Measurements from ENCODE around the gene MINDY4.
A peak's percentile ranks its signal among the peaks of the same experiment; 100 is the strongest.

Gene MINDY4

DNA sequence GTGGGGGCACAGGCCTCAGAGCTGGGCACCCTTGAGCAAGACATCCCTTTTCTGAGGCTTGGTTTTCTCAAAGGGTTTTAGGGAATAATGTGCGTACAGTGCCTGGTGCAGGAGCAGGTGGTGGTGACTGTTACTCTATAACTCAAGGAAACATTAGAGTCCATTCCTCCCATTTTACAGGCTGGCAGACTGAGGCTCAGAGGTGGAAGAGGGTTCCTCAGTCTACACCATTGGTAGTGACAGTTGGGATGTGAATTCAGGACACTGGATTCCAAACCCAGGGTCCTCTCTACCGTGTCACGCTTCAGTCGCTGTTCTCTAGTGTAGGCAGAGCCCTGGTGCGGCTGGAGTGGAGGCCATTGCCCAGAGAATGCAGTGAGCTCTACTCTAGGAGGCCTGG, 100.4 kb downstream of the MINDY4 start:
- TF ChIP-seq, protein P1, sequence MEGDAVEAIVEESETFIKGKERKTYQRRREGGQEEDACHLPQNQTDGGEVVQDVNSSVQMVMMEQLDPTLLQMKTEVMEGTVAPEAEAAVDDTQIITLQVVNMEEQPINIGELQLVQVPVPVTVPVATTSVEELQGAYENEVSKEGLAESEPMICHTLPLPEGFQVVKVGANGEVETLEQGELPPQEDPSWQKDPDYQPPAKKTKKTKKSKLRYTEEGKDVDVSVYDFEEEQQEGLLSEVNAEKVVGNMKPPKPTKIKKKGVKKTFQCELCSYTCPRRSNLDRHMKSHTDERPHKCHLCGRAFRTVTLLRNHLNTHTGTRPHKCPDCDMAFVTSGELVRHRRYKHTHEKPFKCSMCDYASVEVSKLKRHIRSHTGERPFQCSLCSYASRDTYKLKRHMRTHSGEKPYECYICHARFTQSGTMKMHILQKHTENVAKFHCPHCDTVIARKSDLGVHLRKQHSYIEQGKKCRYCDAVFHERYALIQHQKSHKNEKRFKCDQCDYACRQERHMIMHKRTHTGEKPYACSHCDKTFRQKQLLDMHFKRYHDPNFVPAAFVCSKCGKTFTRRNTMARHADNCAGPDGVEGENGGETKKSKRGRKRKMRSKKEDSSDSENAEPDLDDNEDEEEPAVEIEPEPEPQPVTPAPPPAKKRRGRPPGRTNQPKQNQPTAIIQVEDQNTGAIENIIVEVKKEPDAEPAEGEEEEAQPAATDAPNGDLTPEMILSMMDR (IDR thresholded peaks at IDR 0.05; ENCODE audit: low read depth, low read length): no peak
- H3K4me3 ChIP-seq (replicated peaks in 1 of 2; ENCODE audit: low read depth in 2 of 2, low read length in 2 of 2): no peak overlapping the region
- no peak for DNase-seq (ENCODE audit: low read depth in 2 of 2)

DNA sequence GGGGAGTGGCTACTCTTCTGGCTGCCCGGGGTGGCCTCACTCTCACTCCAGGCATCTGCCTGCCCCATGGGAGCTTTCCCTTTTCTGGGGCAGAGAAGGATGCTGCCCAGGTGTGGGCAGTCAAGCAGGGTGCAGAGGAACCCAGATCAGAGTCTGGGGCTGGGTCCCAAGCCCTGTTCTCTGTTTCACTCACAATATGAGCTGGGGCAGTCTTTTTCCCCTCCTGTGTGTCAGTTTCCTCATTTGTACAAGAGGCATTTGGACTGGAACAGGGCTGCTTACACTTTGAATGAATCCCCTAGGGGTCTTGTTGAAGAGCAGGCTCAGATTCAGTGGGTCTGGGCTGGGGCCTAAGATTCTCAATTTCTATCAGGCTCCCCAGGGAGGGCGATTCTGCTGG, 102.0 kb downstream of the MINDY4 start:
- H3K4me3 ChIP-seq (replicated peaks in 1 of 2; ENCODE audit: low read depth in 2 of 2, low read length in 2 of 2): no peak overlapping the region
- DNase-seq (ENCODE audit: low read depth in 2 of 2): no peak
- TF ChIP-seq, protein P1 (IDR thresholded peaks at IDR 0.05; ENCODE audit: low read depth, low read length): no peak

DNA sequence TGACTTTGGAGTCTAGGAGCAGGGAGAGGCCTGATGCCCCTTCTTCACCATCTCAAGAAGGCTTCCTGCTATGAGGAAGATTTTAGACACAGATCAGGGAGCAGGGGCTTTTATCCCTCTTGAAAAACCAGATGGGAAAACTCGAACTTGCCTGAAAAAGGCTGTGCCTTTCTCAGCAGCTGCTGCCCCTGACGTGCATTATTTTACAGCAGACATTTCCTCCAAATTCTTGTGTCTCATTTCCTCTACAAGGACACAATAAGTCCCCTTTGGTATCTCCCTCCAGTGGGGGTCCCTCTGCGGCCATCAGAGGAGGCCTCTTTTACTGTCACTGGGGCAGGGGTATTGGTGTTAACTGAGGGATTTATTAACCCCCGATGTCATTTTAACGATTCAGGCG, 102.4 kb downstream of the MINDY4 start:
- no peak overlapping the region for H3K4me3 ChIP-seq (replicated peaks in 1 of 2; ENCODE audit: low read depth in 2 of 2, low read length in 2 of 2)
- TF ChIP-seq, protein P1 (IDR thresholded peaks at IDR 0.05; ENCODE audit: low read depth, low read length): no peak
- DNase-seq (ENCODE audit: low read depth in 2 of 2): no peak

DNA sequence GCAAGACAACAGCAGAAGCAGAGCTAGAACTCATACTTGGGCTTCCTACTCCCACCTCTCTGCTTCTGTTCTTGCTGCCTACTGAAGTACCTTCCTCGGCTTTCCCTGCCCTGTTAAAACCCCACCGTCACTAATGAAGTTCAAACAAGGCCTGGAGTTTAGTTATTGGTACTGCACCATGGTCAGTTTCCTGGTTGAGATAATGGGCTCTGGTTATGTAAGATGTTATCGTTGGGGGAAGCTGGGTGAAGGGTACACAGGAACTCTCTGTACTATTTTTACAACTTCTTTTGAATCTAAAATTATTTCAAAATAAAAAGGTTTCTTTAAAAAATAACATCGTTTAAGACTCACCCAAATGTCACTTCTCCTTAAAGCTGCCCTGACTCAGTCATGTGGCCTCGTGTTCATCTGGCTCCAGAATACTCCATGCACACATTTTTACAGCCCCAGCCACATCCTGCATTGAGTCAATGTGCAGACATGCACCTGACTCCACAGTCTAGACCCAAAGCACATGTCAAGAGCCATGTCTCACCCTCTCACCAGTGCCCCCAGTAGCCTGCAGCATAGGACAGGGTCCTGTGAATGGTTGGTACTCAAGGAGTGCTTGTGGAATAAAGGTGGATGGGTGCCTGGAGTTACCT, 103.6 kb downstream of the MINDY4 start:
- TF ChIP-seq, protein P1 (IDR thresholded peaks at IDR 0.05; ENCODE audit: low read depth, low read length): no peak
- DNase-seq (ENCODE audit: low read depth in 2 of 2): peak in 1 of 2 donors; percentile 13
- no peak overlapping the region for H3K4me3 ChIP-seq (replicated peaks in 1 of 2; ENCODE audit: low read depth in 2 of 2, low read length in 2 of 2)

DNA sequence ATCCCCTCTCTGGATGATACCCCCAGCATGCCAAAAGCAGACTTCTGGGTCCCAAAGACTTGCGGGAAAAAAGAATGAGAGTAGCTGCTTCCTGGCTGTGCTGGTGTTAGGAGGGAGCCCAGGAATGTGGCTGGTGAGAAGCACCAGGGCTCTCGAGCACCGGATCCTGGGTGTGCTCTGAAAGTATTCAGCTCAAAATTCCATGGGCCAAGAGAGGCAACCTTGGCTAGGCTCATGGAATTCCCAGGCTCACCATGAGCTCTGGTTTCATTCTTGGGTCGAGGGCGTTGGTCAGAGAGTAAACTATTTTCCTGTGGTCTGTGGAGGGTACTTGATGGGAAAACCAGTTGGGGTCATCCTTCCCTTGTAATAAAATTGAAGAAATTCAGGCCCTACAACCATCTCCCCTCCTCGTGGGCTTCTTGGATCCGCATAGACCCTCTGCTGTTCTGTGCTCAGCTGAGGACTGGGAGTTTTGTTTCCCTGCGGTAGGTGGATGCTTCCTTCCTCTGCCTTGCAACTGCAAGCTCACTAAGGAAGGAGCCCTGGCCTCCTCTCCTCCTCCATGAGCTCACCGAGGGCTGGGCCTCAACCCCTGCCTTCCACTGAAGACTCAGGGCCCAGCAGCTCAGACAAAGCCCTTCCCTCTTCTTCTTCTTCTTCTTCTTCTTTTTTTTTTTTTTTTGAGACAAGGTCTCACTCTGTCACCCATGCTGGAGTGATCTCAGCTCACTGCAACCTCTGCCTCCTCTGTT, 106.0 kb downstream of the MINDY4 start:
- TF ChIP-seq, protein P1 (IDR thresholded peaks at IDR 0.05; ENCODE audit: low read depth, low read length): no peak
- no peak for DNase-seq (ENCODE audit: low read depth in 2 of 2)
- no peak overlapping the region for H3K4me3 ChIP-seq (replicated peaks in 1 of 2; ENCODE audit: low read depth in 2 of 2, low read length in 2 of 2)

DNA sequence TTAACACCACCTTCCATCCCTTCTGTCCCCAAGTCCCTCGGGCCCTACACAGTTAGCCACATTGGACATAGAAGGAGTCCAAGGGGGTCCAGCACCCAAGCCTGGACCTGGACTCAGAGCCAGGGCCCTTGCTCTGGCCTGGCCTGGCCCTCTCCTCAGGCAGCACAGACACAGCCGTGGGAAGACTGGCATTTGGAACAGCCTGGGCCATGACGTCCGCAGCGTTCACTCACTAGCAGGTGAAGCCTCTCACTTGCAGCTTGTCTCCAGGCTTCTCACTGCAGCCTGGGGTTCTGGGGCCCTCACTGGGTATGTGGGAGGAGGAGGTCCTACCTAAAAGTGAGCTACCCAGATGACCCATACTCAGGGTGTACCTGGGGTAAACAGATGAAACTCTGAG, 106.8 kb downstream of the MINDY4 start:
- no peak overlapping the region for H3K4me3 ChIP-seq (replicated peaks in 1 of 2; ENCODE audit: low read depth in 2 of 2, low read length in 2 of 2)
- TF ChIP-seq, protein P1 (IDR thresholded peaks at IDR 0.05; ENCODE audit: low read depth, low read length): no peak

More for the DNA sequence above, 106.8 kb downstream of the MINDY4 start:
- no peak for DNase-seq (ENCODE audit: low read depth in 2 of 2)

Measured in cardiac fibroblast (primary cell).